Stimulated activated CD8-positive, alpha-beta memory T cell treated with anti-CD3 and anti-CD28 coated beads, Interleukin-15, amount 100 ng/mL, for 4 hours (primary cell): Measurements from ENCODE around the gene IL32.
A peak's percentile ranks its signal among the peaks of the same experiment; 100 is the strongest.

Experiments
- DNase-seq, 2 donors: peaks; one replicate each; pipeline ENCODE4 v3.0.0-alpha.2; 2020; ENCODE audit warnings: low read depth in 2 of 2

IL32 gene, protein sequence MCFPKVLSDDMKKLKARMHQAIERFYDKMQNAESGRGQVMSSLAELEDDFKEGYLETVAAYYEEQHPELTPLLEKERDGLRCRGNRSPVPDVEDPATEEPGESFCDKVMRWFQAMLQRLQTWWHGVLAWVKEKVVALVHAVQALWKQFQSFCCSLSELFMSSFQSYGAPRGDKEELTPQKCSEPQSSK

DNA sequence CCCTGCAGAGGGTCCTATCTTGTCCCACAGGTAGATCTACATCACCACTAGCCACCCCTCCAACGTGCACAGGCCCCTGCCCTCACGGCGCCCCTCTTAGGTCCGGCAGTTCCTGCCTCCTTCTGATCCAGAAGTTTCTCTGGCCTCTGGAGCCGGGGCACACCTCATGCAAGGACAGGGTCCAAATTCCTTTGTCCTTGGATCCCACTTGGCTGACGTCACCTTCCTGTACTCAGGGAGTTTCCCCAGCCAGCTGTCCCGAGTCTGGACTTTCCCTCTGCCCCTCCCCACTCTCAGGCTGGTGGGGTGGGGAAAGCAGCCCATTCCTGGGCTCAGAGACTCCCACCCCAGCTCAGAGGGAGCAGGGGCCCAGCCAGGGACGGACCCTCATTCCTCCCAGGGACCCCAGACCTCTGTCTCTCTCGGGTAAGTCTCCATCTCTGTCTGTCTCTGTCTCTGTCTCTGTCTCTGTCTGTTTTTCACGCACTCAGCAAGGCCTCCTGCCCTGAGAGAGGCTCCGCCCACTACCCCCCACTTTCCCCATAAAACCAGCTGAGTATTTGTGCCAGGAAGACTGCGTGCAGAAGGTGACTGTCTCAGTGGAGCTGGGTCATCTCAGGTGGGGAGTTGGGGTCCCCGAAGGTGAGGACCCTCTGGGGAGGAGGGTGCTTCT, at the start of gene IL32:
Gene IL32, plus strand, starts transcription at position 572 of the 673 bp plus-strand sequence. CDS start 172 bp downstream, outside the sequence.
- DNase-seq: peak; percentile 44 to 58

DNA sequence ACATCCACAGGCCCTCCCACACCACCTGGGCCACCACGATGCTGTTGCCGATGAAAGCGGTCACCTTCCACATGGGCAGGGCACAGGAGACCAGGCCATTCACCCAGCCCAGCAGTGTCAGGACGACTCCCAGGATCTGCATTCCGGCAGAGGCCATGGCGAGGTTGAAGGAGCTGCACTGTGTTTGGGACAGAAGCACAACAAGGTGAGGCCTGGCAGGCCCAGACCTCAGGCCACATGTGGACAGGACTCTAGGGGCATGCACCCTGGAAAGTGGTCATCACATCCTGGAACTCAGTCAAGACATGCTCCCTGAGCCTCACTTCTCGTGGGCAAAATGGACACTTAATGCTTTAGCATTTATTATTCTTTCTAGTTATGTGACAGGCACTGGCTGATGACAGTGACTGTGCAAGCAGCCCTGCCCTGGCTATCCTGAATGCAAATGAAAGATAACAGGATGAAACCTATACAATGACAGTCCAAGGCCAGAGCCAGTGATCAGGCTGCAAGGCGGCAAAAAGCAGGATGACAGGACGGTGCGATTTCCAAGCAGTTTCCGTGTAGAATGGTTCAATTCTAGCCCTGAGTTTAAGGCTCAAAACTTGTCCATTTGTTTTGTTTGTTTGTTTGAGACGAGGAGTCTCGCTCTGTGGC, 49.4 kb upstream of the IL32 start:
- DNase-seq: no peak

DNA sequence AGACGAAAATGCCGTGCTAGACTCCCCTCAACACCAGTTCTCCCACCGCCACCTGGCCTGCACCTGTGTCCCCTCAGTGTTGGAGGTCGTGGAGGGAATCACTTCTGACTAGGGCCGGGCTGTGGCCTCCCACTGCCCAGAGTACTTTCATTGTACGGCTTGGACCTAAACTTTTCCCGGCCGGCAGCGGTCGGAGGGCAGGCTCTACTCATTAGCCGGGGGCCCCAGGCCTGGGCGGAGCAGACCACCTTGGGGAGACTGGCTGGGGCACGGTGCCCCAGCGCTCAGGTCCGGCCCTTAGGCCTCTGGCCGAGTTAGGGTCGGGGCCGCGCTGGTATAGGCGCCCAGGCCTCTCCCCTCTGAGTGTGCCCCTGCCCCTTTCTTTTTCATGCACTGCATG, 48.1 kb upstream of the IL32 start:
- DNase-seq: no peak

DNA sequence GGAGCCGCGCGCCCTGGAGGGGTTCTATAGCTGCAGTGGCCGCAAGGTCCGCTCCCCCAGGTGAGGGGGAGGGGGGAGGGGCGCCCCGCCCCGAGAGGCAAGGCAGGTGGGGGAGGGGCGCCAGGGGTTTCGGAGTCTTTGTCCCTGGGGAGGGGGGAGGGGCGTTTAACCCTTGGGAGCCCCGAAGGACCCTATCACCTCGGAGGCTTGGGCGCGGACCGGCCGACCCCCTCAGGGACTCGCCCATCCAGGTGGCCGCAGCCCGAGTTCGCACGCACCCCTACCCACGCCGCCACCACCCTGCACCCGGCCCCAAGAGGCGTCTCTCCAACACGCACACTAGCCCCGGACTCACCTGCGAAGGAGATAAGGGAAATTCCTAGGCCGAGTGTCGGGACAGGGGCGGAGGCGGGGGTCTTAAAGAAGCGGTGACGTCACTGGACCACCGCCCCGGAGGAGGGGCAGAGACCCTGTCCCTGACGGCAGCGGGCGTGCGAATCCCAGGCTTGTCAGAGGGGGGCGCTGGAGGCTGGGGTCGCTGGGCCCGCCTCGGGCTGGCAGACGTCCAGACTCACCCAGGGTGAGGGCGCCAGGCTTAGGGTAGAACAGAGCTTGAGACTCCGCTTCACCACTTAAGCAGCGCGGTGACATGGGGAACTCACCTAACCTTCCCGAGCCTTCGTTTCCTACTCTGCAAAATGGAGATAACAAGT, 47.5 kb upstream of the IL32 start, which contains the start of gene CLDN6:
Gene CLDN6, minus strand, starts transcription at position 390 of the 713 bp plus-strand sequence. CDS start 2,162 bp downstream, outside the sequence.
- DNase-seq: no peak

DNA sequence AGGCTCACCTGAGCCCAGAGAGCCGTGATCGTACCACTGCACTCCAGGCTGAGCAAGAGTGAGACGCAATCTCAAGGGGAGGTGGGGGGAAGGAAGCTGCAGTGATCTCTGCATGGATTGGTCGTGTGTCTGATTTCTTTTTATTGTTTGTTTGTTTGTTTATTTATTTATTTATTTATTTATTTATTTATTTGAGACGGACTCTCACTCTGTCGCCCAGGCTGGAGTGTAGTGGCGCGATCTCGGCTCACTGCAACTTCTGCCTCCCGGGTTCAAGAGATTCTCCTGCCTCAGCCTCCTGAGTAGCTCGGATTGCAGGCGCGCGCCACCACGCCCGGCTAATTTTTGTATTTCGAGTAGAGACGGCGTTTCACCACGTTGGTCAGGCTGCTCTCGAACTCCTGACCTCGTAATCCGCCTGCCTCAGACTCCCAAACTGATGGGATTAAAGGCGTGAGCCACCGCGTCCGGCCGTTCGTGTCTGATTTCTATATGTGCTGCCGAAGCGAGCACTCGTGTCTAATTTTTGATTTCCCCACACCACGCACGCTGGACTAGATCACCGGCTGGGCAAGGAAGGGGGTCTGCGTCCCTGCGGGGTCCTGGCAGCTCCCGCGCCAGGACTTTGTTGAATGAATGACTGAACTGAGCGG, 45.7 kb upstream of the IL32 start:
- DNase-seq: no peak

DNA sequence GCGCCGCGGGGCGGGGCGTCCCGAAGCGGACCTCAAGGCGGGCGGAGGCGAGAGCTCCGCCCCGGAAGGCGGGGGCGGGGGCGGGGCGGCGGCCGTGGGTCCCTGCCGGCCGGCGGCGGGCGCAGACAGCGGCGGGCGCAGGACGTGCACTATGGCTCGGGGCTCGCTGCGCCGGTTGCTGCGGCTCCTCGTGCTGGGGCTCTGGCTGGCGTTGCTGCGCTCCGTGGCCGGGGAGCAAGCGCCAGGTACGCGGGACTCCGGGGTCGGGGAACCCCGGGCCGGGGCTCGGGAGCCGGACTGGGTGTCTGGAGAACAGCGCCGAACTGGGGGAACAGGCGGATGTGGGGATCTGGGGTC, 45.2 kb upstream of the IL32 start, which contains the start of gene TNFRSF12A:
Gene TNFRSF12A, plus strand, starts transcription at position 122 of the 357 bp plus-strand sequence. Its CDS starts 30 bp downstream, at position 152.
- DNase-seq: peak in 1 of 2 donors; percentile 53

DNA sequence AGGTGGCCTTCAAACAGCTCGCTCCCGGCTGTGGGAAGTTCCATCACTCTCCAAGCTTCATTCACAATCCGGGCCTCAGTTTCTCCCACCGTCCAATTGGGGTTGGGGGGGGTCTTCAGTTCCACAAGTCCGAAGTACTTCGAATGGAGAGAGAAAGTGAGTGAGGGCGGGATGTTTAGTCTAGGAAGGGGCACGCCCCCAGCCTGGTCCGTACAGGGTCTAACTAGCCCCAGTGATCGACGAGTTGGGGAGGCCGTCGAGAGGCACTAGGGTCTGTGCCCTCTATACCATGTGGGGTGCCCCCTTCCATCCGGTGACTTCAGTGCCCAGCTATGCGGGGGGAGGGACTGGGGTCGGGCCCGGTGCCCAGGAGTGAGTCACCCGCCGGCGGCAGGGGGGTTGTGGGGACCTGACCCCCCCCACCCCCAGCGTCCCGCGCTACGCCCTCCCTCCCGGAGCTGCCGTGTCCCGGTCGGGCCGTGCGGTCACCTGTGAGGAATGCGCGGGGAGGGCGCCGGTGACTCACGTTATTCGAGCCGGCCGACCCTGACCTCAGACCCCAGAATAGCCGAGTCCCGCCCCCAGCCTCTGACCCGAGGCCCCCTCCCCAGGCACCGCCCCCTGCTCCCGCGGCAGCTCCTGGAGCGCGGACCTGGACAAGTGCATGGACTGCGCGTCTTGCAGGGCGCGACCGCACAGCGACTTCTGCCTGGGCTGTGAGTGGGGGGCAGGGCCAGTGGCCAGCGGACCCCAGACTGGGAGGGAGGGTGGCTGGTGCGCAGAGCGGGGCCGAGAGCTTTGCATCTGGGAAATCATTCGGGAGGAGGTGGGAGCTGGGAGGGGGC, 44.6 kb upstream of the IL32 start:
- peak; percentile 52 to 62 for DNase-seq

DNA sequence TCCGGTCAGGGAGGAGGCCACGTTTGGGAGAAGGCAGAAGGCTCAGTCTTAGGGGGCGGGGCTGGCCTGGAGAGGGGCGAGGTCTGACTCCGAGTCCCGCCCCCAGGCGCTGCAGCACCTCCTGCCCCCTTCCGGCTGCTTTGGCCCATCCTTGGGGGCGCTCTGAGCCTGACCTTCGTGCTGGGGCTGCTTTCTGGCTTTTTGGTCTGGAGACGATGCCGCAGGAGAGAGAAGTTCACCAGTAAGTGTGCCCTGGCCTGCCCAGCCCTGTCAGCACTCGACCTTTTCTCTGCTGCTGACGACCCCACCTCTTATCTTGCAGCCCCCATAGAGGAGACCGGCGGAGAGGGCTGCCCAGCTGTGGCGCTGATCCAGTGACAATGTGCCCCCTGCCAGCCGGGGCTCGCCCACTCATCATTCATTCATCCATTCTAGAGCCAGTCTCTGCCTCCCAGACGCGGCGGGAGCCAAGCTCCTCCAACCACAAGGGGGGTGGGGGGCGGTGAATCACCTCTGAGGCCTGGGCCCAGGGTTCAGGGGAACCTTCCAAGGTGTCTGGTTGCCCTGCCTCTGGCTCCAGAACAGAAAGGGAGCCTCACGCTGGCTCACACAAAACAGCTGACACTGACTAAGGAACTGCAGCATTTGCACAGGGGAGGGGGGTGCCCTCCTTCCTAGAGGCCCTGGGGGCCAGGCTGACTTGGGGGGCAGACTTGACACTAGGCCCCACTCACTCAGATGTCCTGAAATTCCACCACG, 43.8 kb upstream of the IL32 start:
- peak; percentile 69 to 83 for DNase-seq

DNA sequence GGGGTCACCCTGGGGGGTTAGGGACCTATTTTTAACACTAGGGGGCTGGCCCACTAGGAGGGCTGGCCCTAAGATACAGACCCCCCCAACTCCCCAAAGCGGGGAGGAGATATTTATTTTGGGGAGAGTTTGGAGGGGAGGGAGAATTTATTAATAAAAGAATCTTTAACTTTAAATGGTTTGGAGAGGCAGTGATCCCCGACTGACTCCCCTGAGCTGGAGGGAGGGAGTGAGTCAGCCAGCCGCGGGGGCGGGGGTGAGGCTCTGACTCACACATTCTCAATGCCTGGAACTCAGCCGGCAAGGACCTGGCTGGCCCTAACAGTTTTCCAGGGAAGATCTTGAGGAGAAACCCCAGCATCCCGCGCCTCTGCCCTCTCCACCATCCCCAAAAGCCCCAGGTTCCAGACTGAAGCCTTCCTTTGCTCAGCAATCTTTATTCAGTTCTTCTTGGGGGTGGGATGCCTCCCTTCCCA, 43.2 kb upstream of the IL32 start:
- peak; percentile 79 to 88 for DNase-seq

DNA sequence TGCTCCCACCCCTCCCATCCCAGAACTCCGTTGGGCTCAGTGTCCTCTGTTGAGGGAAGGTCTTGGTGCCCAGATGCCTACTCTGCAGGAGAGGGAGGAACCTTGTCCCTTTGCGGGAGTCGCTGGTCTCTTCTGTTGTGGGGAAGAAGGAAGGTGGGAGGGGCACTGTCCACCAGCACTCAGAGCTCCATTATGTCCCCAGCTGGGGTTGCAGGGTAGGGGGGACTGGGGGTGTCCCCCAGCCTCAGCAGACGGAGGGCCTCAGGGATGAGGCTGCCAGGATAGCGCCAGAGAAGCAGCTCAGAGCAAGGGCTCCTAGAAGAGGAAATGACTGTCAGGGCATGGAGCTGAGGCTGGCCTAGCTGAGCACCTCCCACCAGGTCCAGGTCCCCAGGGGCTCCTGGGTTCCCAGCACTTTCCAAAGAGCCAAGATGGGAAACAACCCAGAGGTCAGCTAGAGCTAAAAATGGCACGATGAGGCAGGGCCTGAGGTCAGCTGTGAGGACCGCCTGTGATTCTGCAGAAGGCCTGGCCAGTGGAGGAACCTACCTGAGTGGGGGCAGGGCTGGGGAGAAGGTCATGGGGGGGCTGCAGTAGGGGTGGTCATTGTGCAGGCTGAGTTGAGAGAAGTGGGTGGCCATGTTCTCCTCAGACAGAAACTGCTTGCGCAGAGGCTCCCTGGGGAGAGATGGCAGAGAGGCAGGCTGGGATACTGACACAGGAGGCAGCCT, 42.6 kb upstream of the IL32 start:
- no peak for DNase-seq

DNA sequence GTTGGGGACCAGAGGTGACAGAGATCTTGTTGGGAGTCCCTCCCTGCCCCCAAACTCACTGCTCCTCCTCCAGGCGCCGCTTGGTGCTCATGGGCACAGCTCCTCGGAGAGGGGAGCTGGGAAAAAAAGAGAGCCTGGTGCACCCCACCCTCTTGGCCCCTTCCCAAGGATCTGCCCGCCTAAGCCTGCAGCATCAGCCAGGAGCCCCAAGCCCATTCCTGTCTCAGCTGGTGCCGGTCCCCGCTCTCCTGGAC, 42.1 kb upstream of the IL32 start:
- no peak for DNase-seq

DNA sequence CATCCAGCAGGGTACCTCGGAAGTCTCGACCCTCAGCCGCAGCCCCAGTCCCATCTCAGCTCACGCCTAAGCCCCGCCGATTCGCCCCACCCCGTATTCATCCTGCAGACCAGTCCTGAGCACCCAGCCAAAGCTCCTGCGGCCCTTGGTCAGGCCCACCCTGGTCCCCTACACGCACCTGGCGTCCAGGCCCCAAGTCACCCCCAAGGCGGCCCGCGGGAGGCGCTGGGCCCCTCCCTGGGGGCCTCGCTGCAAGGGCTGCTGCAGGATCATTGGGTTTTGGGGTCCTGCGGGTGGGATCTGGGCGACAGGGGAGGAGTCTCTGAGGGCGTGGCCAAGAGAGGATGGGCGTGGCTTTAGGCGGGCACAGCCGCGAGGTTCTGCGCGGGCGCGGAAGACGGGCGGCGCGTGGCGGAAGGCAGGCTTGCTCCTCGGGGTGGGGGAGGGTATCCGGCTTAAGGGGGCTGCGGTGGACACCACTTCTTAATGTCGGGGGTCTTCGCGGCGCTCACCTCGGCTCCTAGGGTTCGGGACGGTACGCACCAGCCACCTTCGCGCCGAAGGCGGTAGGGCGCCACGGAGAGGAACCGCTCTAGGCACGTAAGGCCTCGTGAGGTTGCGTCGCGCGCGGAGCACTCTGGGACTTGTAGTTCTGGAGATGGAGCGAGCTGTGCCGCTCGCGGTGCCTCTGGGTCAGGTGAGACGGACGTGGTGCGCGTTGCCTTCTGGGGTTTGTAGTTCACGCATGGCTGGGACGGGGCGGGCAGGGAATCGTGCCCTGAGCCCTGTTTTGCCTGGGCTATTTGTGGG, 41.6 kb upstream of the IL32 start, which contains the start of the genes HCFC1R1 and THOC6:
Gene HCFC1R1, minus strand, starts transcription at position 274 of the 810 bp plus-strand sequence. Its CDS starts 1 bp downstream, at position 273.
Gene THOC6, plus strand, starts transcription at position 367 of the 810 bp plus-strand sequence. Its CDS starts 292 bp downstream, at position 659.
- DNase-seq: peak; percentile 86 to 93

DNA sequence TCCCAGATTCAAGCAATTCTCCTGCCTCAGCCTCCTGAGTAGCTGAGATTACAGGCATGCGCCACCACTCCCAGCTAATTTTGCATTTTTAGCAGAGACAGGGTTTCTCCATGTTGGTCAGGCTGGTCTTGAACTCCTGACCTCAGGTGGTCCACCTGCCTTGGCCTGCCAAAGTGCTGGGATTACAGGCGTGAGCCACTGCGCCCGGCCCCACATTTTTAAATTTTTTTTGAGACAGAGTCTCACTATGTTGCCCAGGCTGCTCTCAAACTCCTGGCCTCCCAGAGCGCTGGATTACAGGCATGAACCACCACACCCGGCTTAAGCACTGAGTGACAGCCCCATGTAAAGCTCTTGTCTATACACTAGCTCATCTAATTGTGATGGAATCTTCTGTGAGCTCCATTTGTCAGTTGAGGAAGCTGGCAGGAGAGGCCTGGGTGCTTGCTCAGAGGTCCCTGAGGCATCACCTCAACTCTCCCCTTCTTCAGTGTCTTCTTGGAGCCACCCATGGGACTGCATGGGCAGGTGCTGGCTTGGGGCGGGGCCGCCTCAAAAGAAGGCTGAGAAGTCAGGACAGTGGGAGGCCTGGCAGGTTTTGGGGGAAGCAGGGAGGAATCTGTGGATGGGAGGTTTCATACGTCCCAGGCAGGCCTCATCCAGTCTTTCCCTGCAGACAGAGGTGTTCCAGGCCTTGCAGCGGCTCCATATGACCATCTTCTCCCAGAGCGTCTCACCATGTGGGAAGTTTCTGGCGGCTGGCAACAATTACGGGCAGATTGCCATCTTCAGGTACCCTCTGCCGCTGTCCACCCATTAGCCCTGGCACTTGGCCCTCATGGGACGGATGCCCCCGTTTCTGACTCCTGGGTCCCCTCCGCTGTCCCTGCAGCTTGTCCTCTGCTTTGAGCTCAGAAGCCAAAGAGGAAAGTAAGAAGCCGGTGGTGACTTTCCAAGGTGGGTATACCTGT, 40.1 kb upstream of the IL32 start:
- DNase-seq: no peak

DNA sequence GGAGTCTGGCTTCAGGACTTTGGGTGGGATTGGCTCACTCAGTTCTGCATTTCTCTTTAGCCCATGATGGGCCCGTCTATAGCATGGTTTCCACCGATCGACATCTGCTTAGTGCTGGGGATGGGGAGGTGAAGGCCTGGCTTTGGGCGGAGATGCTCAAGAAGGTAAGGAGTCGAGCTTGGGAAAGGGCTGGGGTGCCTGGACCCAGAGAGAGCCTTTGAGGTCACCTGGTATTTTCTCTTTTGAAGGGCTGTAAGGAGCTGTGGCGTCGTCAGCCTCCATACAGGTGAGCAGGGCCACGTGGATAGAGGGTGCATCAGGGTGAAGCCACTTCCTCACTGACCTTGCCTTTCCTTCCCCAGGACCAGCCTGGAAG, 39.4 kb upstream of the IL32 start:
- no peak for DNase-seq

DNA sequence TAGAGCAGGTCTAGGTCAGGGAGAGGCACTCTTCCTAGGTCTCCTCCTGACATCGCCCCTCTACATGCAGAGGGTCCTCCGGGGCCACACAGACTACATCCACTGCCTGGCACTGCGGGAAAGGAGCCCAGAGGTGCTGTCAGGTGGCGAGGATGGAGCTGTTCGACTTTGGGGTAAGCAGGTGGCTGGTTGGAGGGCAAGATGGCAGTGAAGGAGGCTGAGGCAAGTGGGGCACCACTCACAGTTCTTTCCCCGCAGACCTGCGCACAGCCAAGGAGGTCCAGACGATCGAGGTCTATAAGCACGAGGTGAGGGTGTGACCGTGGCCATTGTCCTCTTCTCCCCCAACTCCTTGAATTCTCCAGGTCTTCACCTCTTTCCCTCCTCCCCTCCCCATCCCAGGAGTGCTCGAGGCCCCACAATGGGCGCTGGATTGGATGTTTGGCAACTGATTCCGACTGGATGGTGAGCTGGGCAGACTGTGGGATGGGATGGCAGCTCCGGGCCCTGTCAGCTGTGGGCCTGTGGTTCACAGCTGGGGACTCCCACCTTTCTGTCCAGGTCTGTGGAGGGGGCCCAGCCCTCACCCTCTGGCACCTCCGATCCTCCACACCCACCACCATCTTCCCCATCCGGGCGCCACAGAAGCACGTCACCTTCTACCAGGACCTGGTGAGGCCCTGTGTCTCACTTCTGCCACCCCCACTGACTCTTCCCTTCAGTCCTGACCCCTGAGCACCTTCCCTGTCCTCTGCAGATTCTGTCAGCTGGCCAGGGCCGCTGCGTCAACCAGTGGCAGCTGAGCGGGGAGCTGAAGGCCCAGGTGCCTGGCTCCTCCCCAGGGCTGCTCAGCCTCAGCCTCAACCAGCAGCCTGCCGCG, 38.6 kb upstream of the IL32 start:
- no peak for DNase-seq

DNA sequence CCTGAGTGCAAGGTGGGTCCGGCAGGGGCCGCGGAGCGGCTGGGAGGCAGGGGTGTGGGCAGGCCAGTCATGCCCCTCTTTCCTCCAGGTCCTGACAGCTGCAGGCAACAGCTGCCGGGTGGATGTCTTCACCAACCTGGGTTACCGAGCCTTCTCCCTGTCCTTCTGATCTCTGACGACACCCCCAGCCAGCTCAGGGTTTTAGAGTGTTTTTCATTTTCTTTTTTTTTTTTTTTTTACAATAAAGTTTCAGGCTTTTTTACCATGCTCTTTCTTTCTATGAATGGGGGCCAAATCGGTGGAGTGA, 38.0 kb upstream of the IL32 start:
- no peak for DNase-seq
